OCI-LY1 (cell line): ENCODE results near the gene ZBTB16.

ENCODE experiments used
- EZH2 ChIP-seq: fragments of 200-600 bp; sonication (generic), shearing (Covaris generic); IDR thresholded peaks from 2 replicates; pipeline ENCODE4 v1.8.0; 2017; ENCODE audit warnings: borderline replicate concordance, mixed run types, mild to moderate bottlenecking, antibody characterized with exemption, low read length, moderate library complexity, mixed read lengths
- TF ChIP-seq, protein P1 (sequence below): fragments of 200-600 bp; sonication (generic), shearing (Covaris generic); IDR thresholded peaks from 2 replicates; pipeline ENCODE4 v1.5.1; 2017; ENCODE audit warnings: mild to moderate bottlenecking, antibody characterized with exemption, low read length, moderate library complexity, mixed read lengths

DNA sequence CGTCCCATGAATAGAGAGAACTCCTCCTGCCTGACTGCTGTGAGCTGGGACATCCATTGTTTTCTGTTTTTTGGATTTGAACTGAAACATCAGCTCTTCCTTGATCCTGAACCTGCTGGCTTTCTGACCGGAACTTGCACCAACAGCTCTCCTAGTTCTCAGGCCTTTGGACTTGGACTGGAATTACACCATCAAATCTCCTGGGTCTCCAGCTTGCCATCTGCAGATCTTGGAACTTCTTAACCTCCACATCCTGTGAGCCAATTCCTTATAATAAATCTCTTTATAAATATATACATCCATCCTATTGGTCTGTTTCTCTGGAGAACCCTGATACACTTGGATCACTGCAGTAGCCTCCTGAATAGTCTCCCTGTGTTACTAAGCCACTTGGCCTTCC lies 42.5 kb upstream of the ZBTB16 start:
- TF ChIP-seq, protein P1, sequence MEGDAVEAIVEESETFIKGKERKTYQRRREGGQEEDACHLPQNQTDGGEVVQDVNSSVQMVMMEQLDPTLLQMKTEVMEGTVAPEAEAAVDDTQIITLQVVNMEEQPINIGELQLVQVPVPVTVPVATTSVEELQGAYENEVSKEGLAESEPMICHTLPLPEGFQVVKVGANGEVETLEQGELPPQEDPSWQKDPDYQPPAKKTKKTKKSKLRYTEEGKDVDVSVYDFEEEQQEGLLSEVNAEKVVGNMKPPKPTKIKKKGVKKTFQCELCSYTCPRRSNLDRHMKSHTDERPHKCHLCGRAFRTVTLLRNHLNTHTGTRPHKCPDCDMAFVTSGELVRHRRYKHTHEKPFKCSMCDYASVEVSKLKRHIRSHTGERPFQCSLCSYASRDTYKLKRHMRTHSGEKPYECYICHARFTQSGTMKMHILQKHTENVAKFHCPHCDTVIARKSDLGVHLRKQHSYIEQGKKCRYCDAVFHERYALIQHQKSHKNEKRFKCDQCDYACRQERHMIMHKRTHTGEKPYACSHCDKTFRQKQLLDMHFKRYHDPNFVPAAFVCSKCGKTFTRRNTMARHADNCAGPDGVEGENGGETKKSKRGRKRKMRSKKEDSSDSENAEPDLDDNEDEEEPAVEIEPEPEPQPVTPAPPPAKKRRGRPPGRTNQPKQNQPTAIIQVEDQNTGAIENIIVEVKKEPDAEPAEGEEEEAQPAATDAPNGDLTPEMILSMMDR: no peak
- no peak for TF ChIP-seq EZH2
